Ectodermal cell (in vitro differentiated cells): Measurements from ENCODE around the gene DMXL2.

Experiments
- H3K27ac ChIP-seq: 2 replicates; pipeline ENCODE4 v1.7.0; 2013; ENCODE audit warnings: mild to moderate bottlenecking, low read depth, low read length; ENCODE audit not compliant: insufficient read depth, poor library complexity, severe bottlenecking
- H3K27me3 ChIP-seq: 2 replicates; pipeline ENCODE4 v1.7.0; 2013; ENCODE audit warnings: mild to moderate bottlenecking, low read length; ENCODE audit not compliant: insufficient read depth, control insufficient read depth, poor library complexity, severe bottlenecking
- H3K36me3 ChIP-seq: one replicate; pipeline ENCODE4 v1.7.0; 2013; ENCODE audit warnings: low read length; ENCODE audit not compliant: control insufficient read depth, insufficient read depth
- H3K4me1 ChIP-seq: one replicate; pipeline ENCODE4 v1.7.0; 2013; ENCODE audit warnings: low read length; ENCODE audit not compliant: control insufficient read depth, insufficient read depth
- H3K4me3 ChIP-seq: 2 replicates; pipeline ENCODE4 v1.7.0; 2013; ENCODE audit warnings: low read depth, low read length, control low read depth; ENCODE audit not compliant: insufficient read depth
- H3K9me3 ChIP-seq: 2 replicates; pipeline ENCODE4 v1.7.0; 2013; ENCODE audit warnings: mild to moderate bottlenecking, low read length, moderate library complexity; ENCODE audit not compliant: control insufficient read depth
- WGBS, 2 experiments: methylation state at CpG; one replicate each; pipeline ENCODE4 v1.1.7; 2013; ENCODE audit warnings: missing lambda C conversion rate in 2 of 2; 5-methylcytosine and 5-hydroxymethylcytosine counted together

Gene DMXL2

DNA sequence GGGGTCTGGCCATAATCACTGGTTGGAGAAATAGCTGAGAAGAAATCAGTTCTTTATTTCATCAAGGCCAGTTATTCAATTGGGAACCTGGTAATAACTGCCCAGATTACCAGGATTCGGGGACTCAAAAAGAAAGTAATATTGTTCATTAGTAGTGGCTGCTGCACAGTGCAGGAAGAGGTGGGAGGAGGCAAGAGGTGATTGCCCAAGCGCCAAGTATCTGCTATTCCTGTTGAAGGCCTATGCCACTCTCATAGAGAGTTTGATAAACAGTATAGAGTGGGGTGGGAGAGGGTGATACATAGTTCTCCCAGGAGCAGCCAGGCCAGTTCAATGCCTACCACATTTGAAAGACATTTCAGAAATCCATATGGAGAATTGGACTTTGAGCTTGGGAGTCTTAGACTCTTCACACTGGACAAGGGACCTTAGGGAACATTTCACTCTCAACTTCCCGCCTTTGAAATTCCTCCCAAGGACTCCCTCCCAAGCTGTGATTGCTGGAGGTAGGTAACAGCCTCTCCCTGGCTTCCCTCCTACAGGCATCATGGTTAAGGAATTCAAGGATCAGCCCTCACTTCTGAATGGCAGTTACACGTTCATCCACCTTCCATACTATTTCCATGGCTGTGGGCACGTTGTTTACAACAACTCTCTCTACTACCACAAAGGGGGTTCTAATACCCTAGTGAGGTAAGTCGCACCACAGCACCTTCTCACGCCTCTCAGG is 221.4 kb downstream of the DMXL2 start:
- Histone ChIP-seq H3K27me3 (no peaks in the 10 kb centered on the region), H3K36me3 (no peaks in the 10 kb centered on the region), H3K4me1 (peaks cover 18% of the 10 kb centered on the region), H3K27ac (no peak overlapping the region), H3K9me3 (no peaks in the 10 kb centered on the region), H3K4me3 (no peak overlapping the region)
- WGBS, 2 experiments = 89 to 90% methylated on average over 7 of the region's 7 CpGs

DNA sequence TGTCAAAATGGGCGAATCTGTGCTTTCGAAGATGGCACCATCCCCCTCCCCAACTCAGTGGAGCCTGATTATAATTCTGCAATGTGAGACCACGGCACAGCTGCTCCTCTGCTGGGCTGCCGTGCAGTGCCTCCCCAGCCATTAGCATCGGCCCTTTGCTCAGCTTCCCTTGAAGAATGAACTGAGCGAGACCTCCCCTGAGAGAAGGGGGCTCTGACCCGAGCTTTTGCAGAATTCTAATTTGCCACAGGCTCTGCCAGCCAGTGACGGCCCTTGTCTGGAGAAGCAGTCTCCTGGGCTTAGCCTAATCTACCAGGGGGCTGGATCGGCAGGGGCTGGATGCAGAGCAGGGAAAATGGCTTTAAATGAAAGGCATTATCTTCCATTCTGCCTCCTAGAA is 223.9 kb downstream of the DMXL2 start:
- Histone ChIP-seq H3K36me3 (no peaks in the 10 kb centered on the region), H3K4me3 (no peak overlapping the region), H3K9me3 (no peaks in the 10 kb centered on the region), H3K27ac (no peak overlapping the region), H3K27me3 (no peaks in the 10 kb centered on the region), H3K4me1 (peaks cover 15% of the 10 kb centered on the region)
- WGBS, 2 experiments = 57 to 64% methylated on average over 9 of the region's 9 CpGs
